PFSK-1 (cell line): ENCODE results near the gene STXBP1.

Experiments
- POLR2AphosphoS5 ChIP-seq: IDR thresholded peaks from 2 replicates; pipeline ENCODE4 v1.6.1; 2012; ENCODE audit warnings: low read depth, mild to moderate bottlenecking, control low read depth, low read length, moderate library complexity
- SIN3A ChIP-seq: IDR thresholded peaks from 2 replicates; pipeline ENCODE4 v1.6.1; 2012; ENCODE audit warnings: mild to moderate bottlenecking, low read length, moderate library complexity, borderline replicate concordance; ENCODE audit not compliant: insufficient read depth
- TF ChIP-seq, protein P1 (sequence below), 2 experiments: IDR thresholded peaks; 2 replicates each; pipeline versions ENCODE4 v1.6.1 to v1.8.0; 2011 to 2012; ENCODE audit warnings: low read depth in 2 of 2, low read length in 2 of 2, control low read depth in 1 of 2, inconsistent platforms in 1 of 2, mild to moderate bottlenecking in 1 of 2, moderate library complexity in 1 of 2; ENCODE audit not compliant: insufficient read depth in 1 of 2

- TF ChIP-seq, protein P1, sequence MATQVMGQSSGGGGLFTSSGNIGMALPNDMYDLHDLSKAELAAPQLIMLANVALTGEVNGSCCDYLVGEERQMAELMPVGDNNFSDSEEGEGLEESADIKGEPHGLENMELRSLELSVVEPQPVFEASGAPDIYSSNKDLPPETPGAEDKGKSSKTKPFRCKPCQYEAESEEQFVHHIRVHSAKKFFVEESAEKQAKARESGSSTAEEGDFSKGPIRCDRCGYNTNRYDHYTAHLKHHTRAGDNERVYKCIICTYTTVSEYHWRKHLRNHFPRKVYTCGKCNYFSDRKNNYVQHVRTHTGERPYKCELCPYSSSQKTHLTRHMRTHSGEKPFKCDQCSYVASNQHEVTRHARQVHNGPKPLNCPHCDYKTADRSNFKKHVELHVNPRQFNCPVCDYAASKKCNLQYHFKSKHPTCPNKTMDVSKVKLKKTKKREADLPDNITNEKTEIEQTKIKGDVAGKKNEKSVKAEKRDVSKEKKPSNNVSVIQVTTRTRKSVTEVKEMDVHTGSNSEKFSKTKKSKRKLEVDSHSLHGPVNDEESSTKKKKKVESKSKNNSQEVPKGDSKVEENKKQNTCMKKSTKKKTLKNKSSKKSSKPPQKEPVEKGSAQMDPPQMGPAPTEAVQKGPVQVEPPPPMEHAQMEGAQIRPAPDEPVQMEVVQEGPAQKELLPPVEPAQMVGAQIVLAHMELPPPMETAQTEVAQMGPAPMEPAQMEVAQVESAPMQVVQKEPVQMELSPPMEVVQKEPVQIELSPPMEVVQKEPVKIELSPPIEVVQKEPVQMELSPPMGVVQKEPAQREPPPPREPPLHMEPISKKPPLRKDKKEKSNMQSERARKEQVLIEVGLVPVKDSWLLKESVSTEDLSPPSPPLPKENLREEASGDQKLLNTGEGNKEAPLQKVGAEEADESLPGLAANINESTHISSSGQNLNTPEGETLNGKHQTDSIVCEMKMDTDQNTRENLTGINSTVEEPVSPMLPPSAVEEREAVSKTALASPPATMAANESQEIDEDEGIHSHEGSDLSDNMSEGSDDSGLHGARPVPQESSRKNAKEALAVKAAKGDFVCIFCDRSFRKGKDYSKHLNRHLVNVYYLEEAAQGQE (IDR thresholded peaks at IDR 0.05; ENCODE audit: insufficient read depth in 1 of 2, low read depth in 2 of 2, low read length in 2 of 2), result no peak
- no peak for TF ChIP-seq POLR2AphosphoS5
- TF ChIP-seq SIN3A, result no peak
Observed at GRCh38 chr9:127629468-127630081, 17.5 kb downstream of the STXBP1 start.
